Panc1 (cell line): ENCODE results near the gene KAZN.

Experiments
- REST ChIP-seq, 2 experiments: IDR thresholded peaks; 2 replicates each; pipeline ENCODE4 v1.6.1; 2011 to 2012; ENCODE audit warnings: low read depth in 2 of 2, control low read depth in 1 of 2, low read length in 1 of 2, mild to moderate bottlenecking in 1 of 2, moderate library complexity in 1 of 2; ENCODE audit not compliant: insufficient read depth in 1 of 2
- TF ChIP-seq, protein P1 (sequence below): fragments of 450-650 bp; IDR thresholded peaks from 2 replicates; pipeline ENCODE4 v1.5.1; 2017; ENCODE audit warnings: mild to moderate bottlenecking

DNA sequence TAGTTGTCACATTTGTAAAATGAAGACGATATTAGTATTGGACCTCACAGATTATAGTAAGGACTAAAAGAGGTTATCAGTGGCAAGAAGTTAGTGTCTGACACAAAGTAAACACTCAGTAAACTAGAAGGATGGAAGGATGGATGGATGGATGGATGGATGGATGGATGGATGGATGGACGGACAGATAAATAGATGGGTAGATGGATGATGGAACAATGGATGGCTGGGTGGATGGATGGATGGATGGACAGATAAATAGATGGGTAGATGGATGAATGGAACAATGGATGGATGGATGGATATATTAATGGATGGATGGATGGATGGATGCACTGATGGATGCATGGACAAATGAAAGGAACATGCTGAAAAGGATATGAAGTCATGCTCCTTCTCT, 22.3 kb upstream of the KAZN start:
- TF ChIP-seq, protein P1, sequence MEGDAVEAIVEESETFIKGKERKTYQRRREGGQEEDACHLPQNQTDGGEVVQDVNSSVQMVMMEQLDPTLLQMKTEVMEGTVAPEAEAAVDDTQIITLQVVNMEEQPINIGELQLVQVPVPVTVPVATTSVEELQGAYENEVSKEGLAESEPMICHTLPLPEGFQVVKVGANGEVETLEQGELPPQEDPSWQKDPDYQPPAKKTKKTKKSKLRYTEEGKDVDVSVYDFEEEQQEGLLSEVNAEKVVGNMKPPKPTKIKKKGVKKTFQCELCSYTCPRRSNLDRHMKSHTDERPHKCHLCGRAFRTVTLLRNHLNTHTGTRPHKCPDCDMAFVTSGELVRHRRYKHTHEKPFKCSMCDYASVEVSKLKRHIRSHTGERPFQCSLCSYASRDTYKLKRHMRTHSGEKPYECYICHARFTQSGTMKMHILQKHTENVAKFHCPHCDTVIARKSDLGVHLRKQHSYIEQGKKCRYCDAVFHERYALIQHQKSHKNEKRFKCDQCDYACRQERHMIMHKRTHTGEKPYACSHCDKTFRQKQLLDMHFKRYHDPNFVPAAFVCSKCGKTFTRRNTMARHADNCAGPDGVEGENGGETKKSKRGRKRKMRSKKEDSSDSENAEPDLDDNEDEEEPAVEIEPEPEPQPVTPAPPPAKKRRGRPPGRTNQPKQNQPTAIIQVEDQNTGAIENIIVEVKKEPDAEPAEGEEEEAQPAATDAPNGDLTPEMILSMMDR: no peak
- TF ChIP-seq REST (IDR thresholded peaks at IDR 0.05; ENCODE audit: insufficient read depth in 1 of 2, low read depth in 2 of 2, low read length in 1 of 2): no peak
